Left renal cortex interstitium (tissue), 4 donors: ENCODE measurements around the gene MSX1. TPM values are rescaled to one million over a fixed set of nuclear protein-coding genes. Genes with fewer than 3 reads are reported as not detected.

Experiments used
- DNase-seq, 4 donors: peaks; one replicate each; pipeline ENCODE4 v3.0.0-alpha.2; 2013; ENCODE audit warnings: low read depth in 4 of 4, low spot score in 2 of 4, missing footprints in 1 of 4
- polyA plus RNA-seq, 4 donors: library from polyadenylated mRNA; unstranded; fragments of 120-200 nt; gene quantifications; one replicate each; pipeline ENCODE4 v1.2.1, GENCODE V29; 2013; ENCODE audit not compliant: insufficient read length in 4 of 4

Gene MSX1
- polyA plus RNA-seq, 4 donors, result 0.75 to 1.6 (median 1.4) TPM

GRCh38 chr4:4838936-4839810, 20.3 kb upstream of the MSX1 start:
- DNase-seq, result no peak

GRCh38 chr4:4840351-4840750, 19.1 kb upstream of the MSX1 start:
- DNase-seq, result no peak

GRCh38 chr4:4841156-4841555, 18.3 kb upstream of the MSX1 start:
- no peak for DNase-seq

- no peak for DNase-seq
Observed at GRCh38 chr4:4842476-4843441, 16.7 kb upstream of the MSX1 start.

GRCh38 chr4:4843635-4844291, 15.7 kb upstream of the MSX1 start:
- DNase-seq, result no peak

- no peak for DNase-seq
Observed at GRCh38 chr4:4845027-4845426, 14.4 kb upstream of the MSX1 start.

GRCh38 chr4:4847011-4847410, 12.5 kb upstream of the MSX1 start:
- DNase-seq, result no peak

- no peak for DNase-seq
Observed at GRCh38 chr4:4848540-4848939, 10.9 kb upstream of the MSX1 start.

- no peak for DNase-seq
Observed at GRCh38 chr4:4849106-4849505, 10.4 kb upstream of the MSX1 start.

GRCh38 chr4:4849524-4850193, 9.8 kb upstream of the MSX1 start:
- DNase-seq, result no peak

- no peak for DNase-seq
Observed at GRCh38 chr4:4851081-4851480, 8.4 kb upstream of the MSX1 start.

GRCh38 chr4:4851906-4852305, 7.6 kb upstream of the MSX1 start:
- DNase-seq, result no peak

- DNase-seq, result no peak
Observed at GRCh38 chr4:4852591-4853362, 6.7 kb upstream of the MSX1 start.

GRCh38 chr4:4853371-4853823, 6.1 kb upstream of the MSX1 start:
- no peak for DNase-seq

- no peak for DNase-seq
Observed at GRCh38 chr4:4853921-4854648, 5.4 kb upstream of the MSX1 start.

- no peak for DNase-seq
Observed at GRCh38 chr4:4854649-4855295, 4.7 kb upstream of the MSX1 start.

- no peak for DNase-seq
Observed at GRCh38 chr4:4855301-4856070, 4.0 kb upstream of the MSX1 start.
